ENCODE measurements around the gene CDCP1. TPM values are rescaled to one million over a fixed set of nuclear protein-coding genes. Genes with fewer than 3 reads are reported as not detected.

The CDCP1 gene
- total RNA-seq, 4 donors from 2014 or later: 1.8 to 14.2 (median 4.0) TPM

GRCh38 chr3:45135959-45136358 lies 10.2 kb downstream of the CDCP1 start:
- TF ChIP-seq POLR2A (IDR thresholded peaks at IDR 0.05) (no peak), CTCF (IDR thresholded peaks at IDR 0.05) (no peak)
- Histone ChIP-seq H3K27me3 (no peaks in the 10 kb centered on the region), H3K9me3 (no peaks in the 10 kb centered on the region), H3K27ac (peak overlapping the region in 1 of 2 donors; percentile 60), H3K4me3 (no peak overlapping the region), H3K4me1 (peaks cover 0 to 4% of the 10 kb centered on the region in 2 donors), H3K36me3 (no peaks in the 10 kb centered on the region)
- intact Hi-C loops (cut with DNase I; ENCODE audit: low total_unique reads): no loop called here
- DNase-seq: no peak

- intact Hi-C loops (cut with DNase I; ENCODE audit: low total_unique reads): no loop called here
- TF ChIP-seq CTCF (IDR thresholded peaks at IDR 0.05): no peak
- no peak for TF ChIP-seq POLR2A (IDR thresholded peaks at IDR 0.05)
- Histone ChIP-seq H3K27ac (peak overlapping the region in 1 of 2 donors; percentile 60), H3K36me3 (no peaks in the 10 kb centered on the region), H3K4me3 (no peak overlapping the region), H3K4me1 (peaks cover 0 to 4% of the 10 kb centered on the region in 2 donors), H3K9me3 (no peaks in the 10 kb centered on the region), H3K27me3 (no peaks in the 10 kb centered on the region)
- DNase-seq: no peak
Observed at GRCh38 chr3:45134758-45135521, 11.2 kb downstream of the CDCP1 start.

DNA sequence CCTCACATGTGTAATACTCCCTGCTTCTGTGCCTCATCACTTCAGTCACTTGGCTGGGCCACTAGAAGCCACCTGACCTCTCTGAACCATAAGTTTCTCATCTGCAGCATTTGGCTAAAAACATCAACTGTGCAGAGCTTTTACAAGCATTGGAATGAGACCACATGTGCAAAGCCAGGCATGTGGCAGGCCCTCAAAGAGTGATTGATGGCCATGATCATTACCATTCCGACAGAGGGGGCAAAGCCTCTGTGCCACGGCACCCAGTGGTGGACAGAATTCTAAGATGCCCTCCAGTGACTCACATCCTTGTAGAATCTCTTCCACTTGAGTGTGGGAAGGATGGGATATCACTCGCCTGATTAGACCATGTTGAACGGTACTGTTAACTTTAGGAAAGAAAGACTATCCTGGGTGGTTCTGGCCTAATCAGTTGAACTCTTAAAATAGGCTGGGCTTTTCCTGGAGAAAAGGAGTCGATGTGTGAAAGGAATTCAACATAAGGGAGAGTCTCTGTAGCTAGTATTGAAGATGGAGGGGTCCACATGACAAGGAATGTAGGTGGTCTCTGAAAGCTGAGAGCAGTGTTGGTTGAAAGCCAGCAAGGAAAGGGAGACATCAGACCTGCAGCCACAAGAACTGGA lies 13.5 kb downstream of the CDCP1 start:
- Histone ChIP-seq H3K36me3 (no peaks in the 10 kb centered on the region), H3K4me1 (peaks cover 0 to 10% of the 10 kb centered on the region in 2 donors), H3K9me3 (no peaks in the 10 kb centered on the region), H3K4me3 (no peak overlapping the region), H3K27ac (peak overlapping the region; percentile 68 to 87), H3K27me3 (no peaks in the 10 kb centered on the region)
- no peak for TF ChIP-seq CTCF (IDR thresholded peaks at IDR 0.05)
- no peak for TF ChIP-seq POLR2A (IDR thresholded peaks at IDR 0.05)
- no peak for DNase-seq
- intact Hi-C loops (cut with DNase I; ENCODE audit: low total_unique reads): no loop called here

- Histone ChIP-seq H3K4me1 (peaks cover 0 to 16% of the 10 kb centered on the region in 2 donors), H3K4me3 (no peak overlapping the region), H3K27me3 (no peaks in the 10 kb centered on the region), H3K36me3 (no peaks in the 10 kb centered on the region), H3K9me3 (no peaks in the 10 kb centered on the region), H3K27ac (peak overlapping the region; percentile 68 to 87)
- TF ChIP-seq POLR2A (IDR thresholded peaks at IDR 0.05) (no peak), CTCF (IDR thresholded peaks at IDR 0.05) (no peak)
- intact Hi-C loops (cut with DNase I; ENCODE audit: low total_unique reads): no loop called here
- DNase-seq: no peak
Observed at GRCh38 chr3:45131201-45131600, 15.0 kb downstream of the CDCP1 start.

DNA sequence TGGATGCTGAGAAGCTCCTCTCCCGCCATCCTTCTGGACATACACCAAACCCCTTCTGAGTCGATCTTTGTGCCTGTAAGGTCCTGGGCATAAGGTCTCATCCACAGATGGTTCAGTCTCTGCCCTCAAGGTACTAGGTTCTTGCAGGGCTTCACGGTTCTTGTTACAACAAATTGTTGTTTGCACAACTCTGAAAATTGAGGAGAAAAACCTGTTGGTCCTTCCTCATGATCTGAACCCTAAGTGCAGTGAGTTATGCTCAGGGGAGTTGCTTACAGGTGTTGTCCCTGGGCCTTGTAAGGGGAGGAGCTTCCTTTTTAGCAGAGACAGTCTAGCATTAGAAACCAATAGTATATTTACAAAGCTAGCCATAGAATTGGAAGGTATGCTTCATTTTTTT lies 15.7 kb downstream of the CDCP1 start:
- no peaks in the 10 kb centered on the region for H3K9me3 ChIP-seq
- no peaks in the 10 kb centered on the region for H3K27me3 ChIP-seq
- intact Hi-C loops (cut with DNase I; ENCODE audit: low total_unique reads): no loop called here
- peaks cover 0 to 16% of the 10 kb centered on the region in 2 donors for H3K4me1 ChIP-seq
- no peak for DNase-seq
- peak overlapping the region; percentile 68 to 87 for H3K27ac ChIP-seq
- no peaks in the 10 kb centered on the region for H3K36me3 ChIP-seq
- no peak for TF ChIP-seq POLR2A (IDR thresholded peaks at IDR 0.05)
- no peak for TF ChIP-seq CTCF (IDR thresholded peaks at IDR 0.05)
- H3K4me3 ChIP-seq: no peak overlapping the region
